ENCODE results near the gene AKNA.

AKNA gene

DNA sequence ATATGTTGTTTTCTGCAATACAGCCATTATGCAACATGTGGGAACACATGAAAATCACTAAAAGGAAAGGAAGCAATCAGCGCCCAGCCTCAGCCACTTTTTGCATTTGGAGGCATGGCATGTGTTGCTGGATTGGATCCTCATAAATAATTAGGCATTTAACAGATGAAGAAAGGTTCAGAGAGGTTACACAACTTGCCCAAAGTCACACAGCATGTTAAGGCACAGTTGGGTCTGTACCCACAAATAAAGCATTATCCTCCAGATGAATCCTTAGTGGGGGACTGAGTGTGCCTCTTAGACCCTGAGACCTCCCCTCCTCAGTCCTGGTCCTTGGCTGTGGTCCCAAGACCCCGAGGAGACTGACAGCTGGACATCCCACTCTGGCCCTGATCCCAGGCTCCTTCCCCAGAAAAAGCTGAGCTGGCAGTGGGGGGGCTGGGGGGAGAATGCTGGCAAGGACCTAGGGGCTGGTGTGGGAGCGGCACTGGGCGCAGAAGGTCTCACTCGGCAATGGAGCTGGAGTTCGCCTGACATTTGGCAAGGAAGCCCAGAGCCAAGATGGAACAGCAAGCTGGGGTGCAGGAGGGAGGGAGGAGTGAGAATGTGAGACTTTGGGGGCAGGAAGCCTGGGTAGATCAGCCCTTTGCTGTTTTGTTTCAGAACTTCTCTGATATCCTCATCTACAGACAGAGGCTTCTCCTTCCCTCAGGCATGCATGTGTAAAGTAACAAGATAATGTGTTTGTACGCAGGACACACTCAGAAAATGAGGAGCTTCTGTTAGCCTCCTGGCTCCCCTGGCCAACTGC lies 6.9 kb upstream of the AKNA start:
- no peak for DNase-seq

DNA sequence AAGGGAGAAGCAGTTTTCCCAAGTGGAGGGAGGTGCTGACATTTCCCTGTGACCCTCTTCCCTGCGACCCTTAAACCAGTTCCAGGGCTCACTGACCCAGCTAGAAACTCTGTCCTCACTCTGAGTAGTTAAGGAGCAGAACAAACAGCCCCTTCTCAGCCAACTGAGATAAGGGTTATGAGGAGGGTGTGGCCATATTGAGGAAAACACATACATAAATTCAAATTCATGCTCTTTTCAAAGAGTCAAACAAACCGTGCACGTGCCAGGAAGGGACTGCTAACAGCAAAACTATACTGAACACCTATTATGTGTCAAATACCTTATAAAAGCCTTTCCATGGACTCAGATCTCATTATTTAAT lies 4.9 kb upstream of the AKNA start:
- DNase-seq, result no peak

DNA sequence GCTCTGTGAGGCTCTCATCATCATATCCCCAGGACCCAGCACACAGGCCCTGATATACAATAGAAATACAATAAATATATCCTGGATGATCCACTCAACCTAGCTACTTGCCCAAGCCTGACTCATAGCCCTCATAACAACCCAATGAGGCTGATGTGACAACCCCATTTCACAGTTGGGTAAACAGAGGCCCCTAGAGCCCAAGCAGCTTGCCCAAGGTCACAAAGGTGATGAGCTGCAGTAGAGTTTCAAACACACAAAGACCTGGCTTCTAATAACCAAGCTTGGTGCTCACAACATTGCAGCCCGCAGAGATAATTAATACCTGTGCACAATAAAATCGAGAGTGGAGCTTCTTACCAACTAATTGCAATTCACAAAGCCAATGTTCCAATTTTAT lies 3.2 kb upstream of the AKNA start:
- no peak for DNase-seq

DNA sequence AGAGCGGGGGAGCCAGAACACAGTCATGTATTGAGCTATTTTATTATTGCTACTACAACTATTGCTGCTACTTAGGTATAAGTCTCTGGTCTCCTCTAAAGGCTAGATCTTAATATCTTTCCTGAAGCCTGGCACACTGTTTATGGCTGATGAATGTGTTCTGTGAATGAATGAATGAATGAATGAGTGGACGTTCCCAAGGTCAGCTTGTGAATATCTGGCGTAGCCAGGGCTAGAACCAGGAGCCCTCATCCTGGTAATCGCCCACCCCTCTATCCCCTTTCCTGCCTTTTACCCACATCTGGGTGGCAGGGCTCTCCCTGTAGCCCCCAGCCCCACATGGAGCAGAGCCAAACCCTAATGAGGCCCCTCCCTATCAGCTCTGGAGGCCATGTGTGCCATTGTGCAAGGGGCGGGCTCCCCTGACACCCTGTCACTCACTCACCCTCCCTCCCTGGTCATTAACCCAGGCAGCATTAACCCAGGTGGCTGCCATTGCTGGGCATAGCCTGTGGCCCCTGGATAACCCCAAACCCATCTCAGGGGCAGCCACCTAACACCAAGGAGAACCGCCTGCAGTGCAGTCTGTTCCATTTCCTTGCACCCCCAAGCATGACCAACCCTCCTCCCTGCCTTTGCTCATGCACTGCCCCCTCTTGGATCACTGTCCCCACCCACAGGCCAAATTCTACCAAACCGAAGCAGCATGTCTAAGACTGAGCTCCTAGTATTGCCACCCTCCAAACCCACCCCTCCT lies 2.0 kb upstream of the AKNA start:
- DNase-seq, result no peak

DNA sequence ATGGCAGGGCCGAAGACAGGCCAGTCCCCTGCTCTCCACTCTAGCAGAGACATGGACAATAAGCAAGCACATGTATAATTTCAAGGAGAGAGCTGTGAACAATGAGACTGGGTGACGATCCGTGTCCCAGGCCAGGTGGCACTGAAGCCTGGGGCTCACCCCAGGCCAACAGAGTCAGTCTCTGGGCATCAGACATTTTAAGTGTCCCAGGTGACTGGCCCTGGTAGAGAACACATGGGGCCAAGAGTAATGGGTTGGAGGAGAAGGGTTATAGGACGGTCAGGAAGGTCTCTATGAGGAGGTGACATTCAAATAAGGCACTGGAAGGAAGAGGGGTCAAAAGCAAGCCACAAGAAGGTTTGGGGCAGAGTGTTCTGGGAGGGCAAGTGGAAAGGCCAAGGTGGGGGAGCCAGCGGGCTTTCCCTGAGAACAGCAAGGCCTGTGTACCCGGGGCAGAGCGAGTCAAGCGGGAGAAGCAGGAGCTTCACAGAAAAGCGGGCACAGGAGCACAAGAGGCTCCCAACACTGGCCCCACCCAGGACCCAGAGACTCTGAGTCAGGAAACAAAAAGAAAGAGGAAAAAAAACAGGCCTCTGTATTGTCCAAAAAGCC lies 1.1 kb upstream of the AKNA start:
- DNase-seq, result no peak

DNA sequence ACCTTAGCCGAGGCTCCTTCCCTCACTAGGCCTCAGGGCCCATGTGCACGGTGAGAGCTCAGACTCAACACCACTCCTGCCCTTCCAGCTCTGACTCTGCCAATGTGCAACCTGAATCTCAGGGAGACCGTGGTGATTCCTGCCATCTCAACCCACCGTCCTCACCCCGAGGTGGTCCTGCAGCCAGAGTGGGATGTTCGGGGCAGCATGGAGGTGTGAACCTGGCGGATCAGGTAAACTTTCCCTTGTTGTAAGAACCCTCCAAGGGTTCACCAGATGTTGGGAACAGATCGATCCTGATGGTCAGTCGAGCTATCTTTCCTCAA lies 538 bp upstream of the AKNA start:
- no peak for DNase-seq

DNA sequence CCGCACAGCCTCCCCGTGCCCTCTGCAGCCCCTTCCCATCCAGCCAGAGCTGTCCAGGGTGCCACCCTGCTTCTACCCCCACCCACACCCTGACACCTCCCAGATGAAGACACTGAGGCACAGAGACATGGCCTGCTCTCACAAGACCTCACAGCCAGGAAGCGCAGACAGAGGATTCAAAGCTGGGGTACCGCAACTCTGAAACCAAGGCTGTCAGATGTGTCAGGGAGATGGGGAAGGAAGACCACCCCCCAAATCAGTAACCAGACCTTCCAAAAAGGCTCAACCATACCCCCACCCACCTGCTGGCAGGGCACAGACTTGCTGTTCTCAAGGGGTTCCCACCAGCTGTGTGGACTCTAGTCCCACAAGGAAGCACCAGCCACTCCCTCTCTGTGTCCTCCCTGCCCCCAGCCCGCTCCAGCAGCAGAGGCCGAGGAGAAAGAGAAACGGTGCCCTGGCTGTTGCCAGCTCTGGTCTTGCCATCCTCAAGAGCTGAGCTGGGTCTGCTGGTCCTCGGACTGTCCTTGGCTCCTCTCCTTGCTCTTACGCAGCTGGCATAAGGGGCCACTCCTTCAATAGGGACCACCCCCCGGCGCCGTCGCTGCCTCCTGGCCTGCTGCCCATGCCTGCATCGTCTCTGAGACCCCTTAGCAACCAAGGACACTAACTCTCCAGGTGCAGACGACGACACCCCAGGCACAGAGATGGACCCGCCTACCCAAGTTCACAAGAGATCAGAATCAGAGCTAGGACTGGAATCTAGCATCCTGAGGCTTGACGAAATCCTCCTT lies 699 bp downstream of the AKNA start:
- no peak for DNase-seq

DNA sequence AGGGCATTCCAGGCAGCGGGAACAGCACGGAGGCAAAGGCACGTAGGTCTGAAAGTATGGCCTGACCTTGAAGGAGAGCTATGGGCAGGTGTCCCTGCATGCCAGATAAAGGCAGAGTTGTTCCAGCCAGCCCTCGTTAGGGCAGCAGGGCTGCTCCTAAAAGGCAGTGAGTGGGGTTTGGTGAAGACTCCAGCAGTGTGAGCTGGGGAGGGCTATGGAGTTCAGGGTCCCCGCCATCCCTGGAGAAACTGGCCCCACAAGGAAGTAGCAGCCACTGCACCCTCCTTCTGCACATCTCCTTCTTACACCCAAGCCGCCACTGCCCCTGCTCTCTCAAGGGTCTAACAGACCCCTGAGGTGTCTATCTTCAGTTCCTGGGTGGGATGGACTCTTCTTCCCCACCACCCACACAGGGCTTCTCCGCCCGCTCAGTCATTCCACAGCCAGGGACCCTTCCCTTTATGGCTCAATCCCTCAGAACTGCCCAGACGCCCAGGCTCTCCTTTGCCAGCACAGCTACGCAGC lies 1.4 kb downstream of the AKNA start:
- no peak for DNase-seq

DNA sequence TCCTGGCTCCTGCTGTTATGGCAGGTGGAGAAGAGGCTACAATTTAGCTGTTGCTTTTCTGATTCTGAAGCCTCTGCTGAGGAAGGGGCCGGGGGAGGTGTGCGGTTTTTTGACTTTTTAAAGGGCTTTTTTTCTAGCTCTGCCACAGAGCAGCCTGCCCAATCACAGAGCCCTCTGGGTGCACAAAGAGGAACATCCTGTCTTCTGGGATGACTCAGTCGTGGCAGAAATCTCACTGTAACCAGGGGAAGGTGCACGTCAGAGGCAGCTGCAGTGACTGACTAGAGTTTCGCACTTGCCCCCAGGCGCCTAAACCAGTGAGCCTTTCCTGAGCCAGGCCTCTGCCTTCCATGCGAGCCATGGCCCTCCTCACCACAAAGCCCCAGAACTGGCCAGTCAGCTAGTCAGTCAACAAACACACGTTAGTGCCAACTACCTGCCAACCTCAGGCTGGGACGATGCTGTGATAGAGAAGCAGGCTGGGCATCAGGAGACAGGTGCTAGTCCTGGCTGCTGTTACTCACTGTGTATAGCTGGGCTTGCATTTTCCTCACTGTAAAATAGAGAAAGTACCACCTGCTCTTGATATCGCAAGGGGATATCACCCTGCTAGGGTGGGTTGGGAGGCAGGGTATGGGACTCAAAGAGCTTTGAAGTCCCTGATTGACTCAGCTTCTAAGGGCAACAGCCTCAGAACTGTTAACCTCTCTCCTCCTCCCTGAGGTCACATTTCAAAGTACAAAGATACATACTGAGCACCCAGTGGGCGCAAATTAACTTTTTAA lies 2.2 kb downstream of the AKNA start:
- DNase-seq, result peak; percentile 61

DNA sequence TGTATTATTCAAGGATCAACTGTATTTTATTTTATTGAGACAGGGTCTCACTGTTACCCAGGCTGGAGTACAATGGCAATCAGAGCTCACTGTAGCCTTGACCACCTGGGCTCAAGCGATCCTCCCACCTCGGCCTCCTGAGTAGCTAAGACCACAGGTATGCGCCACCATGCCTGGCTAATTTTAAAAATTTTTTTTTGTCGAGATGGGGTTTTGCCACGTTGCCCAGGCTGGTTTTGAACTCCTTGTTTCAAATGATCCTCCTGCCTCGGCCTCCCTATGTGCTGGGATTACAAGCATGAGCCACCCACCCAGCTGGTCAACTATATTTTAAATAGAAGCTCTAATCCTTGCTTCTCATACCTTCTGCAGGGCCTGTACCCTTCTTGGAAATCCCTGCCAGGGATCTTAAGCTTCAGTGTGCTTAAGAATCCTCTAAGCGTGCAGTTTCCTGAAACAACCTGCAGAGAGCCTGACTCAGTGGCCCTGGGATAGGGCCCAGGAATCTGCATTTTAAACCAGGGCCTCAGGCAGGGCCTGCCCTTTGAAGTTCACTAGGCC lies 2.9 kb downstream of the AKNA start:
- no peak for DNase-seq

DNA sequence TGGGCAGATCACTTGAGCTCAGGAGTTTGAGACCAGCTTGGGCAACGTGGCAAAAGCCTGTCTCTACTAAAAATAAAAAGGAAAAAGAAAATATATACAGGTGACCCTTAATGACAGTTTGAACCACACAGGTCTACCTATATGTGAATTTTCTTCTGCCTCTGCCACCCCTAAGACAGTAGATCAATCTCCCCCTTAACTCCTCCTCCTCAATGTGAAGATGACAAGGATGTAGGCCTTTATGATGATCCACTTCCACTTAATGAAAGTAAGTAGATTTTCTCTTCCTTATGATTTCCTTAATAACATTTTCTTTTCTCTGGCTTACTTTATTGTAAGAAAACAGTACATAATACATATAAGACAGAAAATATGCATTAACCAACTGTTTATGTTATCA lies 3.4 kb downstream of the AKNA start:
- no peak for DNase-seq

DNA sequence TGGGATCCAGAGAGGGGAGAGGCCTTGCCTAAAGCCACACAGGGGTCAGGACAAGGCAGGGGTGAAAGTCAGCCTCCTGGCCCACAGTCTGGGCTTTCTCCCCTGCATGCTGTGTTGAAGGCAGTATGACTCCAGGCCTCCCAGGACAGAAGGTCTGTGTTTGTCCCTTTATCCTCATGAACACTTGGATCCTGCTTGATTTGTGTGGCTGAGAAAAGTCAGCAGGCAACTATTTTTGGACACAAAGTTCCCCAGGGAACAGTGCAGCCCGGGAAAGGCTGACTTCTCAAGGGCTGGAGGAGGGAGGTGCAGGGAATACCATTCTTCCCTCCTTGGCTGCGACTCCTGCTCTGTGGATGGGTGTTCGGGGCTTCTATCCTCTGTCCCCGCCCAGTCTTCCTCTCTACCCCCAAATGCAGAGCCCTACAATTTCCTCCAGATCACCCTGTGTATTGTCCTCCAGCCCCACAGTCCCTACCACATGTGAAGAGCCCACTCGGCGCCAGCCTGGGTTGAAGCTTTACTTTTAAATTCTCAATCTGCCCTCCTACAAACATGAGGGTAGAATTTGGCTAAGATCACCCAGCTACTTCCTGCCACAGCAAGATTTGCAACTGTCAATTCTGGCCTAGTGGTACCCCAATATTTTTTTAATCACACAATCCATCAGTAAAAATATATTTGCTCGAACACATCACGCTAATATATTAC lies 4.1 kb downstream of the AKNA start:
- no peak for DNase-seq

DNA sequence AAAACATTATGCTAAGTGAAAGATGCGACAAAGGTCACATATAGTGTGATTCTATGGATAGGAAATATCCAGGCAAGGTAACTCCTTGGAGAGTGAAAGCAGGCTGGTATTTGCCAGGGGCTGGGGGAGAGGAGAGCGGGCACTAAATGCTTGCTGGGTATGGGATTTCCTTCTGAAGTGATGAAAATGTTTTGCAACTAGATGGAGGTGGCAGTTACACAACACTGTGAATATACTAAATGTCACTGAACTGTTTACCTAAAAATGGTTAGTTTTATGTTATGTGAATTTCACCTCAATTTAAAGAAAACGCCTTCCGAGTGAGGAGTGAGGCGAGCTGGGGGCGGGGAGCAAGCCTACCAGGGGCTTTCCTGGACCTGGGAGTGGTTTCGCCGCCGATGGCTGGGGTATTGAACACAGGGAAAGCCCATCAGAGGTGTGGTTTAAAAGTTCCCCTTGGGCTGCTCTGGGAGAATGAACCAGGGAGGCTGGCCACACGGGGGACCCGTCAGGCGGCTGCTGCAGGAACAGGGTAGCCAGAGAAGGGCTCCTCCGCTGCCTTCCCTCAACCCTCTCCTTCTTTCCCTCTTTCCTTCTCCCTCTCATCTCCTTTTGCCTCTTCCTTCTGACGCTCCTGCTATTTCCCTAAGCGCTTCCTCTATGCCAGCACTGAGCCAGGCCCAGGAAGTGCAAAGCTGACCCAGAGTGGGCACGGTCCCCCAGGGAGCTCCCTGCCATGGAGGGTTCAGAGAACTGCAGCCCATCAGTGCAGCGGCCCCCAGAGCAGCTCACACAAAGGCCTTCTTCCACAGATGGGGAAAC lies 4.9 kb downstream of the AKNA start:
- DNase-seq, result no peak

DNA sequence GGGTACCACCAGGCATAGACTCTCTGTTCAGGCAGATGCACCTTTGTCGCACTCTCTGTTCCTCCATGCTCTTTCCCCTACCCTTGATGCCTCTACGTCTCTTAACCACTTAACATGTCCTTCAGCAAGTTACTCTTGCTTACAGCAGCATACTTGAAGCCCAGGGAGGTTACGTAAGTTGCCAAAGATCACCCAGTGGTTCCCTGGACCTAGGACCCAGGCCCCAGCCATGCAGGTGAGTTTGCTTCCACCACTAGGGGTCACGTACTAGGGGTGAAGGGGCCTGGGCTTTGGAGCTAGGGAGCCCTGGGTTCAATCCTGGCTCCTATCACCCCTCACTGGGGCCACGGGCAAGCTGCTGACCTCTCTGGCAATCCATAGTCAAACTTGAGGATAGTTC lies 8.9 kb downstream of the AKNA start:
- no peak for DNase-seq

DNA sequence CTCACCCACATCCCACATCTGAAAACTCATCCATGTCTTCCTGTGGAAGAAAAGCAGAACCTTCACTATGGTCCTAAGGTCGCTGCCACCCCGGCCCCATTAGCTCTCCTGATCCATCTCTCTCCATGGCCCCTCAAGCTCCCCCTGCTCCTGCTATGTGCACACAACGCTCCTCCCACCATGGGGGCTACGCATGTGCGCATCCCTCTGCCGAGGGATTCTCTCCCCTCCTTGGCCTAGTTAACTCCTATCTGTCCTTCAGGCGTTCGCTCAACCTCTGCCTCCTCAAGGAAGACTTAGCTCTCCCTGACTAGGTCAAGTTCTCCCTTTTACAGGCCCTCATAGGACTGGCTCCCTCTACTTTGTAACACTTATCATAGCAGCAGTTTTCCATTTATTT lies 9.8 kb downstream of the AKNA start:
- DNase-seq, result no peak

DNA sequence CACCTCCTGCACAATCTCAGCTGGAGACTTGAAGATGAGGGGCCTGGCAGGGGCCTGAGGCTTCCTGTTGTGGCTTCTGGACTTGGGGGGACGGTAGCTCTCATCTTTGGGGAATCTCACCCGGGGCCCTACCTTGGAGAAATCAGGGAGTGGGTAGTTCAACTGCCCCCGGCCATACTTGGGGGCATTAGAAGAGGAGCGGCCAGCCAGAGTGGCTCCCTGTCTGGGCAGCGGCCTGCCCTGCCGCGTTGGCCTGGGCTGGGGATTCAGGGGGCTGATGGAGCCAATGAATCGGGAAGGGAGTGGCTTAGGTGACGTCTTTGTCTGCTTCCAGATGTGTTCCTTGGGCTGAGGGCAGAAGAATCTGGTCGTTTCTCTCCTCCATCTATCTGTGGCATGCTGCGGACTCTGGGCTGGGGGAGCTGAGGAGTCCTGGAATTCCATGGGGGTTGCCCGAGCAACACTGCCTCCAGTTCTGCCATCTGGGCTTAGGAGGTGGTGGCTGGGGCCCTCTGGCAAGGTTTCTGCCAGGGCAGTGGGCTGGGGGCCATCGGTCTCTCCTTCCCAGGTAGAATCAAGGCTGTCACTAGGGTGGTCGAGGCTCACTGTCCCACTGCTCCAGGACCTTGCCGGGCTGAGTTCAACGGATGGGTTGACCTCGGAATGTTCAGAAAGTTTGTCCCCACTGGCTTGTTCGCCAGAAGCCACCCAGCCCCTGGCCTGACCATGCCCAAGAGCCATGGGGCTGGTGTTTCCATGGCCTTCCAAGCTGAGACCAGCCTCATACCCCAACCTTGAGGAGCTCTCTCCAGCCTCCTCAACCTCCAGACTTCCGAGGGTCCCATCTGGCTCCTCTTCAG lies 11.0 kb downstream of the AKNA start:
- no peak for DNase-seq

DNA sequence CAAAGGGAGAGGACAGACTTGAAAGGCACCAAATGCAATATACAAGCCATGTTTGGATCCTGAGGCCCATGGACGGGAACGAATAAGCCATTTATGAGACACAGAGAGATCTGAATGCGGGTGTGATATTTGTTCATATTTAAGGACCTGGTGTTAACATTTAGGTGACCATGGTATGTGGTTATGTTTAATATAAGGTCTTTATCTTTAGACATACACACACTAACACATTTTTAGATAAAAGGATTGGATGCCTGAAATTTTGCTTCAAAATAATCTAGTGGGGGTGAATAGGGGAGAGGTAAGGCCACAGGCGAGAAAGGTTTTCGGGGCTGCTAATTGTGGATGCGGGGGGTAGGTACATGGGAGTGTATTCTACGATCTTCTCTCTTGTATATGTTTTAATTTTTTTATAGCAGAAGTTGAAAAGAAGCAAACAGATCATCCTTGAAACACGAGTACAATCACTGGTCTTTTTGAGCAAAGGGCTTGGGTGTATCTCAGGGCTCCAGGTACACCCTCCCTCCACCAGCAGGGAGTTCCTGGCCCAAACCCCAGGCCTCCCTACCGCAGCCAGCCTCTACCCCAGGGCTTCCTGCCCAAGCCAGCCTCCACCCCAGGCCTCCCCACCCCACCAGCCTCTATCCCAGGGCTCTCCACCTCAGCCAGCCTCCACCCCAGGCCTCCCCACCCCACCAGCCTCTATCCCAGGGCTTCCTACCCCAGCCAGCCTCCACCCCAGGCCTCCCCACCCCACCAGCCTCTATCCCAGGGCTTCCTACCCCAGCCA lies 12.2 kb downstream of the AKNA start:
- no peak for DNase-seq

DNA sequence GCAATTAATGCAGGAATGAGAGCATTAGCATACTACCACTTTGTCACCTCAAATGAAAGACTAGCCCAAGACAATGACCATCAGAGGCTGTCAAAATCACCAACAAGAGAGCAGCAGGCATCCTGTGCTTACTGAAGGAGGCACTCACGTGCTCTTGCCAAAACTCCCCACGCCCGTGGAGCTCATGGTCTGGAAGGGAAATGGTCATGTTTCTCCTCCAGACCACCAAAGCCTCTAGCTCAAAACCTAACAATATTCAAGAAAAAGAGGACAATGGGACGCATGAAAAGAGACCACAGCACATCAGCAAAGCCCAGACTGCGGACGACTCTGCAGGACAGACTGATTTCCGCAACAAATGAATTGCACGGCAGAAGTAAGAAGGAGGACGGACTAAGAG lies 12.8 kb downstream of the AKNA start:
- DNase-seq, result no peak
